HG02798 (cell line): ENCODE data around the gene FOXD4L3.
"Not testable (repeated sequence)": the region's sequence is repeated elsewhere in the genome, so short reads cannot be mapped to it uniquely, and the experiment has no call there.

Experiments used
- ATAC-seq: cut with Tn5 transposase; IDR thresholded peaks from one replicate; pipeline ENCODE4 v1.9.1; 2021; ENCODE audit warnings: mild to moderate bottlenecking; ENCODE audit not compliant: unreplicated experiment, poor library complexity

FOXD4L3 gene

GRCh38 chr9:68343242-68343641 is 40.6 kb downstream of the FOXD4L3 start:
- ATAC-seq: not testable (repeated sequence)

GRCh38 chr9:68343992-68344391 is 41.3 kb downstream of the FOXD4L3 start:
- not testable (repeated sequence) for ATAC-seq

- ATAC-seq: not testable (repeated sequence)
Measured at GRCh38 chr9:68351689-68352088, 49.0 kb downstream of the FOXD4L3 start.
